Stimulated activated CD4-positive, alpha-beta T cell treated with anti-CD3 and anti-CD28 coated beads, Interleukin-1b, Interleukin-23, amount 100 ng/mL, for 24 hours (primary cell): ENCODE data around the gene NUP62CL.
A peak's percentile ranks its signal among the peaks of the same experiment; 100 is the strongest.
"Not testable (repeated sequence)": the region's sequence is repeated elsewhere in the genome, so short reads cannot be mapped to it uniquely, and the experiment has no call there.

Experiments used
- DNase-seq, 4 experiments: peaks; one replicate each; pipeline ENCODE4 v3.0.0-alpha.2; 2020; ENCODE audit warnings: low read depth in 4 of 4, low spot score in 1 of 4

Gene NUP62CL

GRCh38 chrX:107205770-107206696 is at the start of gene NUP62CL, which contains the start of gene DNAAF6:
Gene NUP62CL (minus strand): TSS chrX:107206433. CDS start chrX:107175146, 31,287 bp downstream.
Gene DNAAF6 (plus strand): TSS chrX:107206611. CDS start chrX:107212876, 6,265 bp downstream.
- DNase-seq, result peak; percentile 13 to 53 (median 33)

- no peak for DNase-seq
Observed at GRCh38 chrX:107228486-107228819, 22.2 kb upstream of the NUP62CL start.

DNA sequence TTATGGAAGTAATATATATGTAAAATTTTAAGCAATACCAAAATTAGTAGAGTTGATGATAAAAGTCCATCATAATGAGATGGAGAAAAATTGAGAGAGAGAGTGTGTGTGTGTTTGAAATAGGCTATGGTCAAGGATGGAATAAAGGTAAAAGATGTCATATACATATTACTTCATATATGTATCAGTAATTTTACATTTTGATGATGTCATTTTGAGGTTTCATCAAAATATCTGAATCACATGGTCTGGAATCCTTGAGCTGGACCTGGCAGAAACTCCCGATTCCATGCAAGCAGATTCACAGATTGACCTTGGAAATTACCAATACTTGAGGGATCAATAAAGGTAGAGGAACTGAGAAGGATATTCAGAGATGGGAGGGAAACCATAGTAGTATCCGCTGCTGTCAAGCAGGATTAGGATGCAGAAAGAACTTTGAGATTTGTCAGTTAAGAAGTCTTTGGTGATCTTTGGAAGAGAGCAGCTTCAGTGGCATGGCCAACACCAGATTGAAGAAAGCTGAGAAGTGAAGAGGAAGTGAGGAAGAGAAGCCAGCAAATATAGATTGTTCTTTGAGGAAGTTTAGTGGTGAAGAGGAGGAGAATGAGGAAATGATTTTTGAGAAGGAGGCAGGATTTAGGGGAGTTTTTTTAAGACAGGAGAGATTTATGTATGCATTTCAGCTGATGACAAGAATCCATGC is 21.7 kb upstream of the NUP62CL start:
- DNase-seq, result no peak

DNA sequence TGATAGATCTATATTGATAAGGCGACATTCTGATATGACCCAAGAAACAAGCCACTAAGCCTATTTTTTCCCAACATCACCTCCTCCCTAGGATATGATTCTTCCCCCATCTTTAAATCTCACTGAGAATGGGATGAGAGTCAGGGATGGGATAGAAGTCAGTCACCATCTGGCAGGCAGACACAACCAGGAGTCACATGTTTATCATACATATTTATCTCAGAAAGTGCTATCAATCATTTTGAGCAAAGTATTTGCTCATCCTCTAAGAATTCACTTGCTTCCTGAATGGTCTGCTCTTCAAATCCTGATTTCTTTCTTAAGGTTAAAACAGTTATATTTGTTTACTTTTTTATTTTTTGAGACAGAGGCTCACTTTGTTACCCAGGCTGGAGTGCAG is 20.5 kb upstream of the NUP62CL start:
- DNase-seq, result no peak

- DNase-seq, result no peak
Observed at GRCh38 chrX:107213477-107213876, 7.2 kb upstream of the NUP62CL start.

- DNase-seq, result no peak
Observed at GRCh38 chrX:107207943-107208342, 1.7 kb upstream of the NUP62CL start.

DNA sequence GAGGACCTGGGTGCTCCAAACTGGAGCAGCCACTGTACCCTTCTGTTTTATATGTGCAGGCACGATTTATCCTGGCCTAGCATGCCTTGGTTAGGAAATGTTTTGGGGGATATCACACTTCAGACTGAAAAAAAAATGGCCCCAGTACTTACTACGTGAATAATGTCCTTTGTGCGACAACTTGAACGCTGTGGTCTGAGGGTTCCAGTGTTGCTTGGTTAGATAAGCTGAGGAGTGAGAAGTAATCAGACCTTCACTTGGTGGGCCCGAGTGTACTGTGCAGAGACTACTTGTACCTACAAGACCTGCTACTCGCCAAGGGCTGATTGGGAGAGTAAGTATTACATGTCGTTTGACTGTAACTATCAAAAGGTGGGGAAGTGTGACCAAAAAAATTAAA is 856 bp upstream of the NUP62CL start:
- DNase-seq, result no peak

DNA sequence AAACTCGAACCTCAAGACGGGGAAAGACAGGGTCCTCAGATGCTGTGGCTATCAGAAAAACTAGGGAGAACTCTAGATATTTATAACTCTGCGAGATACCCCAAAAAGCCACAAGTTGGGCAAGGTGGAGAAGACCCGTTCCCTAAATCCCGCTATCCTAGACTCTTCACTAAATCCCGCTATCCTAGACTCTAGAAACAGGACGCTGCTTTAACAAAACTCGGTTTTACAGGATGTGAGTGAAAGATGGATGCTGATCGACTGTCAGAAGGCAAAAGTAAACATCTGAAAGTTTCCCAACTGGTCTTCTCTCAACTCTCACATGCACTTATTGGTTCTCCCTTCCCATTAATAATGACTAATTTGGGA is 448 bp upstream of the NUP62CL start:
- DNase-seq, result no peak

DNA sequence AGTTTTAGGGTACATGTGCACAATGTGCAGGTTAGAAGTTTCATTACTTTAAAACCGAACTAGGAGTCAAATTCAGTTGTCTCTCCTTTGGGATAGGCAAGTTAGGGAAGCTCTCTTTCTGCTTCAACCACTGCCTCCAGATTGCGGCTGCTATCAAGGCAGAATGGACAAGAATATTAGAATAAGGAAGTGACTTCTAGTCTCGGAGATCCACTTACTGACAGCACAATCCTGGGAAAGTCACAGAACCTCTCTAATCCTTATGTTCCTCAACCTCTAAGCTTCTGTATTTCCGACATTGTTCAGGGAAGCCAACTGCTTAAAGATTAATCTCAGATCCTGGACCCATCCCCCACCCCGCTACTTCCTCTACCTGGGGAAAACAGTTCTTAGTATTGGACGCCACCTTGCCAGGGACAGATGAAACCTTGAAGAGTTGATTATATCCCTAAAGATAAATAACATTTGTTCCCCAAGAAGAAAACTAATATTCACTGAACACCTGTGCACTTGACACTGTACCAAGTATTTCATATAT is 2.1 kb downstream of the NUP62CL start:
- DNase-seq, result no peak

GRCh38 chrX:107199491-107199890 is 6.7 kb downstream of the NUP62CL start:
- no peak for DNase-seq

- DNase-seq, result not testable (repeated sequence)
Observed at GRCh38 chrX:107198074-107198473, 8.2 kb downstream of the NUP62CL start.

GRCh38 chrX:107197319-107197718 is 8.9 kb downstream of the NUP62CL start:
- DNase-seq, result no peak

DNA sequence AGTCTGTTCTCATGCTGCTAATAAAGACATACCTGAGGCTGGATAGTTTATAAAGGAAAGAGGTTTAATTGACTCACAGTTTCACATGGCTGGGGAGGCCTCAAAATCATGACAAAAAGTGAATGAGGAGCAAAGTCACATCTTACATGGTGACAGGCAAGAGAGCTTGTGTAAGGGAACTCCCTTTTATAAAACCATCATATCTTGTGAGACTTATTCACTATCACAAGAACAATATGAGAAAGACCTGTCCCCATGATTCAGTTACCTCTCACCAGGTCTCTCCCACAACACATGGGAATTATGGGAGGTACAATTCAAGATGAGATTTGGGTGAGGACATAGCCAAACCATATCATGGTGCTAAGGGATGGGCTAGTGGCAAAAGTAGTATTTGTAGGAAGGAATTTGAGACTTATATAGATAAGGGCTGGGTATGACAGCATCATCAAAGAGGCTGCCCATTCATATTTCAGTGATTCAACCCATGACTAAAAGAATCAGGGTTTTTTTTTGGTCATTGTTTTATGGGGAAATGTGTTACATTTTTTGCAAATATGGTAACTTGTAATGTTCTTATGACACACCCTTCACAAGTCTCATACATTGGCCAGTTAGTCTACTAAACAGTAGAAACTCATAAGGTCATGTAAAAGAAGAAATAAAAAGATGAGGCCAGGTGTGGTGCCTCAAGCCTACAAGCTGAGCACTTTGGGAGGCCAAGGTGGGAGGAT is 34.7 kb downstream of the NUP62CL start:
- no peak for DNase-seq

DNA sequence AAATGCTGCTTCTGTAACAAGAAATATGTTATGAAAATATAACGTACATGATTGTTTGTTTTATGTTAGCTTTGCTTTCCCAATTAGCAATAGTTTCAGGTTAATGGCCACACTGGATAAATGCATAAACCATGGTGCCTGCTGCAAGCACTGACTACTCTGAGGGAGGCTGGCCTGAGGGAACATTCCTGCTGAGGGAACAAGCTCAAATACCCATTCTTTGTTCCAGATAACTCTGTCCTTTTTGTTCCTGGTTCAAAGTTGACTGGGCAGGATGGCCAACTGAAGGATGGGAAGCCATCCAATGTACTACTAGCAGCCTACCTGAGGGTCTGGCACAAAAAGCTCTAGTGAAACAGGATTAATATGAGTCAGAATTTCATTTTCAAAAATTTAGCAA is 37.5 kb downstream of the NUP62CL start:
- DNase-seq, result no peak

DNA sequence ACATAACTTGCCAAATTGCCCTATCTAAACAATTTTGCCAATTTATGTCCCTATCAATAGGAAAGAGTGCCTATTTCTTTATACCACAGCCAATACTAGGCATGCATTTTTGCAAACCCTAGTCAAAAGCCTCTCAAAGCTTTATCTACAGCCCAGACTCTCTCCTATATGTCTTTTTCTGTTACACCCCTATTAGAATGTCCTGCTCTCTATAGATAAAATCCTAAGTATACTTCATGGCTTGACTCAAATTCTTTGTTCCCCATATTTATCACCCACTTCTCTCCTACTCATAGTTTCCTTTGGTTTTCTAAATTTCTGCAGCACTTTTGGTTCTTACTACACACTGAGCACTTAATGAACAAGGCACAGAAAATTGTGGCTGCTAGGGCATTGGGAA is 38.0 kb downstream of the NUP62CL start:
- no peak for DNase-seq

DNA sequence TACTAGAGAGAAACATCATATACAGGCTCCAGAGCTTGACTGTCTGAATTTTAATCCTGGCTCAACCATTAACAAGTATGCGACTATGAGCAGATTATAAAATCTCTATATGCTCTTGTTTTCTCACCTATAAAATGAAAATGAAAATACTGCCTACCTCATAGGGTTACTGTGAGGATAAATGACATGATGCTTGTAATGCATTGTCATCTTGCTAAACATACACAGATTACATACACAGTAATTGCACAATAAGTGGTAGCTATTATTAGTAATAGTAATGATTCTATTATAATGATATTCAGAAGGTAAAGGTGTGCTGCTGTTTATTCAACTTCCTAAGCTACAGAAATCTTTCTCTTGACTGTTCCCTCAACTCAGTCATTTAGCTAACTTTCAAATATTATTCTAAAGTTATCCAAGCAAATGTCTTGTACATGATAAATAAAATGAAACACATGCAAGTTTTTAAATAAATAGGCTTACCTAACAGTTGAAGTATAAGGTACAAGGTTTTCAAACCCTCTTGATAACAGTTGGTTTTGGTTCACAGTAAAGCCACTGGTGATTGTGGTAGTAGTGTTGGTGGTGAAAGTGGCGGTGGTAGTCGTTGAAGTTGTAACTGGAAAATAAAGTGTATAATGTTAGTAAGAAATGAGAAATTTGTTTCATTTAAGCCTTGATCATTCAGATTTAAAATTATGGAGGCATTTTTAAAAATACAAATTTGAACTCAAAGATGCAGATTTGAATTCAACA is 38.9 kb downstream of the NUP62CL start:
- no peak for DNase-seq

- not testable (repeated sequence) for DNase-seq
Observed at GRCh38 chrX:107157618-107158017, 48.6 kb downstream of the NUP62CL start.

GRCh38 chrX:107155621-107156430 is 50.4 kb downstream of the NUP62CL start:
- DNase-seq, result not testable (repeated sequence)

GRCh38 chrX:107154787-107155620 is 51.2 kb downstream of the NUP62CL start:
- no peak for DNase-seq
